GM06990 (cell line): ENCODE results near the gene ASAP2.

Experiments
- DNase-seq: peaks from one replicate; pipeline ENCODE4 v3.0.0-alpha.2; 2011; ENCODE audit not compliant: insufficient read length; ENCODE audit errors: extremely low read depth
- H3K27me3 ChIP-seq: replicated peaks from 2 replicates; pipeline ENCODE4 v1.6.0; 2011; ENCODE audit warnings: low read length; ENCODE audit not compliant: control insufficient read depth, insufficient read depth
- H3K36me3 ChIP-seq: 2 replicates; pipeline ENCODE4 v1.5.1; 2011; ENCODE audit warnings: low read length; ENCODE audit not compliant: control insufficient read depth, insufficient read depth
- H3K4me3 ChIP-seq: replicated peaks from 2 replicates; pipeline ENCODE4 v1.5.1; 2011; ENCODE audit warnings: low read depth, mild to moderate bottlenecking, control low read depth, low read length
- CTCF ChIP-seq: IDR thresholded peaks from 2 replicates; pipeline ENCODE4 v1.5.1; 2011; ENCODE audit warnings: low read length, control low read depth, mild to moderate bottlenecking, inconsistent platforms; ENCODE audit not compliant: insufficient read depth, poor library complexity, severe bottlenecking

Gene ASAP2

GRCh38 chr2:9287400-9288045 is 80.9 kb downstream of the ASAP2 start:
- no peaks in the 10 kb centered on the region for H3K36me3 ChIP-seq
- DNase-seq = no peak
- no peak overlapping the region for H3K4me3 ChIP-seq
- H3K27me3 ChIP-seq = peaks cover 5% of the 10 kb centered on the region
- no peak for TF ChIP-seq CTCF

- Histone ChIP-seq H3K27me3 (peaks cover 6% of the 10 kb centered on the region), H3K36me3 (no peaks in the 10 kb centered on the region), H3K4me3 (no peak overlapping the region)
- TF ChIP-seq CTCF = no peak
- no peak for DNase-seq
These were observed 81.6 kb downstream of the ASAP2 start for GRCh38 chr2:9288233-9288632.

- no peak for DNase-seq
- TF ChIP-seq CTCF = no peak
- Histone ChIP-seq H3K36me3 (no peaks in the 10 kb centered on the region), H3K4me3 (no peak overlapping the region), H3K27me3 (peaks cover 5% of the 10 kb centered on the region)
These were observed 82.2 kb downstream of the ASAP2 start for GRCh38 chr2:9288681-9289338.

GRCh38 chr2:9291331-9291730 is 84.7 kb downstream of the ASAP2 start:
- Histone ChIP-seq H3K27me3 (peaks cover 4% of the 10 kb centered on the region), H3K4me3 (no peak overlapping the region), H3K36me3 (no peaks in the 10 kb centered on the region)
- no peak for DNase-seq
- TF ChIP-seq CTCF = no peak

- TF ChIP-seq CTCF = no peak
- Histone ChIP-seq H3K4me3 (no peak overlapping the region), H3K27me3 (peaks cover 4% of the 10 kb centered on the region), H3K36me3 (no peaks in the 10 kb centered on the region)
- DNase-seq = no peak
These were observed 85.3 kb downstream of the ASAP2 start for GRCh38 chr2:9291866-9292265.
